ENCODE data around the gene RIT1. TPM values are rescaled to one million over a fixed set of nuclear protein-coding genes. Genes with fewer than 3 reads are reported as not detected.
A peak's percentile ranks its signal among the peaks of the same experiment; 100 is the strongest.

Gene RIT1
- total and polyA plus RNA-seq, 11 donors: 8.1 to 33.3 (median 20.0) TPM

- DNase-seq (no peak), ATAC-seq (no peak)
- intact Hi-C loops (cut with DNase I): no loop called here
- H3K36me3 ChIP-seq: peaks cover 0 to 47% (median 33%) of the 10 kb centered on the region in 9 donors
- TF ChIP-seq CTCF (IDR thresholded peaks at IDR 0.05): no peak
- no peak for TF ChIP-seq POLR2A (IDR thresholded peaks at IDR 0.05)
- H3K27ac ChIP-seq: no peak overlapping the region
- WGBS, 4 donors: 95 to 99% (median 97%) methylated on average over 2 of the region's 2 CpGs
- H3K4me1 ChIP-seq: peaks cover 0 to 4% (median 0%) of the 10 kb centered on the region in 12 donors
- no peak overlapping the region for H3K4me3 ChIP-seq
- no peaks in the 10 kb centered on the region for H3K9me3 ChIP-seq
- H3K27me3 ChIP-seq: no peaks in the 10 kb centered on the region
Measured at GRCh38 chr1:155880251-155880650, 30.9 kb downstream of the RIT1 start.

- H3K4me3 ChIP-seq: no peak overlapping the region
- no peaks in the 10 kb centered on the region for H3K27me3 ChIP-seq
- H3K9me3 ChIP-seq: no peaks in the 10 kb centered on the region
- intact Hi-C loops (cut with DNase I): no loop called here
- H3K27ac ChIP-seq: no peak overlapping the region
- ATAC-seq (no peak), DNase-seq (no peak)
- 94 to 100% (median 98%) methylated on average over 2 of the region's 2 CpGs for whole genome bisulfite sequencing, 4 donors
- TF ChIP-seq CTCF (IDR thresholded peaks at IDR 0.05): no peak
- no peak for TF ChIP-seq POLR2A (IDR thresholded peaks at IDR 0.05)
- H3K4me1 ChIP-seq: no peaks in the 10 kb centered on the region
- H3K36me3 ChIP-seq: peaks cover 0 to 47% (median 28%) of the 10 kb centered on the region in 9 donors
Measured at GRCh38 chr1:155877945-155878344, 33.2 kb downstream of the RIT1 start.

- TF ChIP-seq CTCF (IDR thresholded peaks at IDR 0.05) (no peak), POLR2A (IDR thresholded peaks at IDR 0.05) (no peak)
- intact Hi-C loops (cut with DNase I): no loop called here
Measured at GRCh38 chr1:155873860-155874259, 37.3 kb downstream of the RIT1 start.

GRCh38 chr1:155872527-155872926 is 38.6 kb downstream of the RIT1 start:
- no peak for DNase-seq
- Histone ChIP-seq H3K36me3 (peaks cover 0 to 48% (median 12%) of the 10 kb centered on the region in 9 donors), H3K9me3 (no peaks in the 10 kb centered on the region), H3K27ac (peak overlapping the region in 1 of 12 donors; percentile 21), H3K4me1 (peaks cover 0 to 25% (median 8%) of the 10 kb centered on the region in 12 donors), H3K4me3 (no peak overlapping the region), H3K27me3 (no peaks in the 10 kb centered on the region)
- intact Hi-C loops (cut with DNase I): no loop called here
- no peak for TF ChIP-seq CTCF (IDR thresholded peaks at IDR 0.05)
- no peak for TF ChIP-seq POLR2A (IDR thresholded peaks at IDR 0.05)
- ATAC-seq: no peak
- 91 to 96% (median 93%) methylated on average over 5 of the region's 5 CpGs for WGBS, 4 donors

More at GRCh38 chr1:155873860-155874259, 37.3 kb downstream of the RIT1 start:
- 81 to 90% (median 85%) methylated on average over 9 of the region's 9 CpGs for WGBS, 4 donors
- DNase-seq: no peak
- Histone ChIP-seq H3K9me3 (no peaks in the 10 kb centered on the region), H3K4me1 (peaks cover 0 to 25% (median 8%) of the 10 kb centered on the region in 12 donors), H3K27ac (no peak overlapping the region), H3K36me3 (peaks cover 0 to 44% (median 8%) of the 10 kb centered on the region in 9 donors), H3K27me3 (no peaks in the 10 kb centered on the region), H3K4me3 (no peak overlapping the region)
- no peak for ATAC-seq
